ENCODE results near the gene TOPAZ1. TPM values are rescaled to one million over a fixed set of nuclear protein-coding genes. Genes with fewer than 3 reads are reported as not detected.

TOPAZ1 gene
- not detected in 5 replicates for total RNA-seq (2022; extraction: Qiagen RNA extraction)

DNA sequence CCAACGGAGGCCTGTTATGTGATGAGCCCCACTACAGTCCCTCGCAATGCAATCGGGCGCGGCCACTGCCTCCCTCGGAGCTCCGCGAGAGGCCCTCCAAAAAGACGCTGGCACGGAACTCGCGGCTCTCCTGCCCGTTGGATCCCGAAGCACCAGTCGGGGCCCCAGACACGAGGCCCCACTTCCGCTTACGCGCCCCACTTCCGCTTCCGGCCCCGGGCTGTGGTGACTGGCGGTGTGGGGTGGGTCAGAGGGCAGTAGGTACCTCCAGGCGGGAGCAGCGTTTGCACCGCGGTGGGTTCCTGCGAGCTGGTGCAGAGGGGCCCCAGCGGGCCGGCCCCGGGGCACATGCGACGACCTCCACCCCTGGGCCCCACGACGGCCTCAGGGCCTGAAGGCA is at the start of gene TOPAZ1:
TOPAZ1 (plus strand) TSS at position 181 of the 400 bp plus-strand sequence; CDS start at position 349, 168 bp downstream.

DNA sequence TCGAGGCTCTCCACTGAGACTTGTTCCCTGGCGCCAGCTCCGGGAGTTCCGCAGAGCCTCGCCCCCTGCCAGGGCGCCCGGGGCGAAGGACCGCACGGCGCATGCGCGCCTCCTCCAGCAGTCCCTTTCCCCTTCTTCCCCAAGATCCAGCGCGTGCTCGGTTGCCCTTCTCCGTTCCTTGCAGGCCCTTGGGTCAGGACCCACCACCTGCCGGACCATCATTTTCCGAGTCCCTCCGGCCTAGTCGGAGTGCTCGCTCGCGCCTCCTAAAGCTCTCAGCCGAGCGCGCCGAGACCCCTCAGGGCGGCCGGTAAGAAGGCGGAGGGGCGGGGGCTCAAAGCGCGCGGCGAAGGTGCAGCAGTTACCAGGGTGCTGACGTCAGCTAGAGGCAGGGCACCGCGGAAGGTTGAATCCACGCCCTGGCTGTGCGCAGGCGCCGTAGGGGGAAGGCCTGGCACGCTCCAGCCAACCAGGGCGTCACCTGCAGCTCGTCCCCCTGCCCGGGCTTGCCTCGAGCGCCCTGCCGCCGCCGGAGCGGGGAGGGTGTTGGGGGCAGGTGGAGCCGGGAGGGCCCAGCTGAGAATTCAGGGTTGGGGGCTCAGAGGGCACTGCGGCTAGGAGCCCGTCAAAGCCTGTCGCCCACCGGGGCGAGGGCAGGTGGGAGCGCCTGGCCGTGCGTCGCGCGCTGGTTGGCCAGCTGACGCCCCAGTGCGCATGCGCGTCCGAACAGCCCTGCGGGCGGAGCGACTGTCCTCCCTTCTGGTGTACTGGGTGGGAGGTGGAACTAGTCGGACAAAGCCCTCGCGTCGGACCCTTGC is 96.5 kb downstream of the TOPAZ1 start, which contains the start of gene TCAIM:
TCAIM (plus strand) TSS at position 757 of the 818 bp plus-strand sequence. CDS start 16,017 bp downstream, outside the sequence.

Other genes with a start within 250 kb of the TOPAZ1 start
- gene TCAIM, start 96.9 kb downstream of the TOPAZ1 start, total RNA-seq (2022; extraction: Qiagen RNA extraction) = 6.7 to 9.2 TPM (median 7.7 TPM) in 5 replicates
- gene ZNF445, start 235.8 kb downstream of the TOPAZ1 start, total RNA-seq (2022; extraction: Qiagen RNA extraction) = 1.9 to 3.4 TPM (median 2.6 TPM) in 5 replicates

All from A549 treated with Hydrocortisone at 1 μM for 4 hours (cell line).